Measurements from ENCODE around the gene PDK1. TPM values are rescaled to one million over a fixed set of nuclear protein-coding genes. Genes with fewer than 3 reads are reported as not detected.

Gene PDK1
- total RNA-seq, 1 experiment from 2014 or later: 74.7 TPM

DNA sequence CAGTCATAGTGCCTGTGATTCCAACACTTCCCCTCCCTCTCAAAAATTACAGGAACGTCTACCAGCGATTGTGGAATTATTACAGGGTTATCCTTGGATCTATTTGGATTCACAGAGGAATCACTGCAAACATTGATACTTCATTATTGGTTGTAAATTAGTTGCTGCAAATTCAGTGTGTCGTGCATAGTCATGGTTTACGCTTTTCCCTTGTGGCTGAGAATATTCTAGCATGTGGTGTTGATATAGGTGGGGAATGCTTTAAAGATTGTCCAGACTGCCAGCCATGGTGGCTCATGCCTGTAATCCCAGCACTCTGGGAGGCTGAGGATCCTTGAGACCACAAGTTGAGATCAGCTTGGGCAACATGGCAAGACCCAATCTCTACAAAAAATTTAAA, 48.7 kb upstream of the PDK1 start:
- peaks cover 11% of the 10 kb centered on the region for H3K9me3 ChIP-seq (ENCODE audit: control insufficient read depth, low read depth, low read length)
- no peak overlapping the region for H2BK5ac ChIP-seq (ENCODE audit: insufficient read length, low read length)
- no peak overlapping the region for H3K4ac ChIP-seq (ENCODE audit: low read depth, low read length)
- no peaks in the 10 kb centered on the region for H3K79me2 ChIP-seq (ENCODE audit: insufficient read depth, low read length)
- H3K27ac Mint-ChIP-seq: no peak overlapping the region
- no peak overlapping the region for H4K91ac ChIP-seq (ENCODE audit: insufficient read length, low read depth, low read length)
- no peak overlapping the region for H2BK12ac ChIP-seq (ENCODE audit: insufficient read length, low read depth, low read length)
- TF ChIP-seq, protein P1, sequence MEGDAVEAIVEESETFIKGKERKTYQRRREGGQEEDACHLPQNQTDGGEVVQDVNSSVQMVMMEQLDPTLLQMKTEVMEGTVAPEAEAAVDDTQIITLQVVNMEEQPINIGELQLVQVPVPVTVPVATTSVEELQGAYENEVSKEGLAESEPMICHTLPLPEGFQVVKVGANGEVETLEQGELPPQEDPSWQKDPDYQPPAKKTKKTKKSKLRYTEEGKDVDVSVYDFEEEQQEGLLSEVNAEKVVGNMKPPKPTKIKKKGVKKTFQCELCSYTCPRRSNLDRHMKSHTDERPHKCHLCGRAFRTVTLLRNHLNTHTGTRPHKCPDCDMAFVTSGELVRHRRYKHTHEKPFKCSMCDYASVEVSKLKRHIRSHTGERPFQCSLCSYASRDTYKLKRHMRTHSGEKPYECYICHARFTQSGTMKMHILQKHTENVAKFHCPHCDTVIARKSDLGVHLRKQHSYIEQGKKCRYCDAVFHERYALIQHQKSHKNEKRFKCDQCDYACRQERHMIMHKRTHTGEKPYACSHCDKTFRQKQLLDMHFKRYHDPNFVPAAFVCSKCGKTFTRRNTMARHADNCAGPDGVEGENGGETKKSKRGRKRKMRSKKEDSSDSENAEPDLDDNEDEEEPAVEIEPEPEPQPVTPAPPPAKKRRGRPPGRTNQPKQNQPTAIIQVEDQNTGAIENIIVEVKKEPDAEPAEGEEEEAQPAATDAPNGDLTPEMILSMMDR (conservative IDR thresholded peaks at IDR 0.05): no peak
- no peak overlapping the region for H3K56ac ChIP-seq (ENCODE audit: insufficient read length, low read depth, low read length)
- H3K36me3 Mint-ChIP-seq (ENCODE audit: insufficient read depth in 1 of 3, low read depth in 3 of 3): peaks cover 37 to 65% (median 62%) of the 10 kb centered on the region in 3 experiments
- H3K27me3 Mint-ChIP-seq (ENCODE audit: low read depth): no peaks in the 10 kb centered on the region
- no peak overlapping the region for H3K4me2 ChIP-seq (ENCODE audit: insufficient read depth, insufficient read length, low read length)
- H3K27me3 ChIP-seq (ENCODE audit: insufficient read depth, low read length): no peaks in the 10 kb centered on the region
- DNase-seq: no peak
- no peak overlapping the region for H3T11ph ChIP-seq (ENCODE audit: low read length)
- H2AK5ac ChIP-seq (ENCODE audit: insufficient read length, low read length): no peak overlapping the region
- H3K23me2 ChIP-seq (ENCODE audit: insufficient read length, low read depth, low read length, poor library complexity, severe bottlenecking): no peaks in the 10 kb centered on the region
- no peaks in the 10 kb centered on the region for H4K20me1 ChIP-seq (ENCODE audit: control insufficient read depth, insufficient read depth, insufficient read length)
- H3K27ac ChIP-seq (ENCODE audit: insufficient read length, low read depth, low read length): no peak overlapping the region
- no peak overlapping the region for H3K4me3 Mint-ChIP-seq
- no peak overlapping the region for H2BK15ac ChIP-seq (ENCODE audit: low read depth, low read length)
- H3K4me1 Mint-ChIP-seq: no peaks in the 10 kb centered on the region
- no peak overlapping the region for H3K14ac ChIP-seq (ENCODE audit: insufficient read depth, low read length)
- peaks cover 8 to 10% of the 10 kb centered on the region in 2 experiments for H3K9me3 Mint-ChIP-seq
- no peak overlapping the region for H3K18ac ChIP-seq (ENCODE audit: insufficient read length, low read depth, low read length)
- no peaks in the 10 kb centered on the region for H3K79me1 ChIP-seq (ENCODE audit: insufficient read depth, low read depth, low read length, poor library complexity, severe bottlenecking)
- H4K8ac ChIP-seq (replicated peaks; ENCODE audit: insufficient read length, low read depth, low read length): no peak overlapping the region
- H2BK120ac ChIP-seq (ENCODE audit: low read depth, low read length, poor library complexity, severe bottlenecking): no peak overlapping the region
- H3K4me1 ChIP-seq (ENCODE audit: insufficient read depth, low read length): no peaks in the 10 kb centered on the region
- no peak overlapping the region for H3K23ac ChIP-seq (ENCODE audit: insufficient read length, low read depth, low read length)
- H2BK20ac ChIP-seq (ENCODE audit: low read depth, low read length, poor library complexity, severe bottlenecking): no peak overlapping the region
- no peak overlapping the region for H2AFZ ChIP-seq (ENCODE audit: low read length)
- WGBS (ENCODE audit: extremely low coverage, insufficient read length, low lambda C conversion rate): no CpG with 5 or more reads among the region's 4 CpGs
- H4K5ac ChIP-seq (ENCODE audit: insufficient read length, low read depth, low read length): no peak overlapping the region
- no peak overlapping the region for H3K9ac ChIP-seq (ENCODE audit: extremely low read depth, insufficient read length, low read length)
